Measurements from ENCODE around the gene TUBB1.

The TUBB1 gene

GRCh38 chr20:59075934-59076508, 56.8 kb downstream of the TUBB1 start:
- H3K4me3 Mint-ChIP-seq: no peak overlapping the region
- H3K9me3 Mint-ChIP-seq: no peaks in the 10 kb centered on the region
- DNase-seq: no peak
- peaks cover 59% of the 10 kb centered on the region for H3K4me1 Mint-ChIP-seq (ENCODE audit: low read depth)
- H3K27me3 Mint-ChIP-seq: peaks cover 20% of the 10 kb centered on the region
- H3K36me3 Mint-ChIP-seq (ENCODE audit: low read depth): no peaks in the 10 kb centered on the region
- peak overlapping the region; percentile 70 for H3K27ac Mint-ChIP-seq

All from activated T-cell treated with anti-CD3 and anti-CD28 coated beads, Interleukin-2, amount 50 U/mL, for 24 hours (primary cell).